ENCODE data around the gene UNC13A.
A peak's percentile ranks its signal among the peaks of the same experiment; 100 is the strongest.

The UNC13A gene

GRCh38 chr19:17669419-17669818 is 18.7 kb downstream of the UNC13A start:
- no peak for DNase-seq (ENCODE audit: low spot score)

- DNase-seq (ENCODE audit: low spot score): no peak
Observed at GRCh38 chr19:17665058-17665457, 23.1 kb downstream of the UNC13A start.

GRCh38 chr19:17659996-17660395 is 28.2 kb downstream of the UNC13A start:
- peak; percentile 23 for DNase-seq (ENCODE audit: low spot score)

- DNase-seq (ENCODE audit: low spot score): peak; percentile 46
Observed at GRCh38 chr19:17658666-17659065, 29.5 kb downstream of the UNC13A start.

GRCh38 chr19:17658240-17658639 is 29.9 kb downstream of the UNC13A start:
- DNase-seq (ENCODE audit: low spot score): no peak

GRCh38 chr19:17656970-17657369 is 31.2 kb downstream of the UNC13A start:
- DNase-seq (ENCODE audit: low spot score): no peak

- no peak for DNase-seq (ENCODE audit: low spot score)
Observed at GRCh38 chr19:17655751-17656472, 32.2 kb downstream of the UNC13A start.

GRCh38 chr19:17654993-17655392 is 33.2 kb downstream of the UNC13A start:
- DNase-seq (ENCODE audit: low spot score): no peak

GRCh38 chr19:17652627-17653026 is 35.5 kb downstream of the UNC13A start:
- no peak for DNase-seq (ENCODE audit: low spot score)

GRCh38 chr19:17648786-17649185 is 39.4 kb downstream of the UNC13A start:
- DNase-seq (ENCODE audit: low spot score): no peak

- no peak for DNase-seq (ENCODE audit: low spot score)
Observed at GRCh38 chr19:17648097-17648660, 40.0 kb downstream of the UNC13A start.

GRCh38 chr19:17647071-17648020 is 40.8 kb downstream of the UNC13A start:
- no peak for DNase-seq (ENCODE audit: low spot score)

GRCh38 chr19:17646441-17646840 is 41.7 kb downstream of the UNC13A start:
- no peak for DNase-seq (ENCODE audit: low spot score)

GRCh38 chr19:17645339-17645963 is 42.7 kb downstream of the UNC13A start:
- no peak for DNase-seq (ENCODE audit: low spot score)

- no peak for DNase-seq (ENCODE audit: low spot score)
Observed at GRCh38 chr19:17642656-17643055, 45.5 kb downstream of the UNC13A start.

GRCh38 chr19:17641846-17642245 is 46.3 kb downstream of the UNC13A start:
- no peak for DNase-seq (ENCODE audit: low spot score)

- DNase-seq (ENCODE audit: low spot score): no peak
Observed at GRCh38 chr19:17641181-17641580, 47.0 kb downstream of the UNC13A start.

- DNase-seq (ENCODE audit: low spot score): no peak
Observed at GRCh38 chr19:17633700-17634099, 54.5 kb downstream of the UNC13A start.

- no peak for DNase-seq (ENCODE audit: low spot score)
Observed at GRCh38 chr19:17632577-17632976, 55.6 kb downstream of the UNC13A start.

GRCh38 chr19:17629760-17630159 is 58.4 kb downstream of the UNC13A start:
- DNase-seq (ENCODE audit: low spot score): no peak

GRCh38 chr19:17627921-17628320 is 60.2 kb downstream of the UNC13A start:
- no peak for DNase-seq (ENCODE audit: low spot score)

- no peak for DNase-seq (ENCODE audit: low spot score)
Observed at GRCh38 chr19:17627161-17627560, 61.0 kb downstream of the UNC13A start.
